AG09319 (cell line): ENCODE data around the gene PYGO1.
A peak's percentile ranks its signal among the peaks of the same experiment; 100 is the strongest.

Experiments
- DNase-seq: peaks from one replicate; pipeline ENCODE4 v3.0.0-alpha.2; 2010; ENCODE audit warnings: low read depth; ENCODE audit errors: extremely low read depth
- CTCF ChIP-seq: IDR thresholded peaks from 2 replicates; pipeline ENCODE4 v1.5.1; 2011; ENCODE audit warnings: low read depth, mild to moderate bottlenecking, inconsistent platforms, low read length, moderate library complexity

PYGO1 gene

GRCh38 chr15:55588070-55588814 is at the start of gene PYGO1:
PYGO1 (minus strand) TSS chr15:55588345; CDS start chr15:55587883, 462 bp downstream.
- no peak for TF ChIP-seq CTCF
- peak; percentile 22 for DNase-seq

- DNase-seq, result no peak
- no peak for TF ChIP-seq CTCF
Observed at GRCh38 chr15:55637086-55637485, 48.9 kb upstream of the PYGO1 start.

- TF ChIP-seq CTCF, result no peak
- DNase-seq, result no peak
Observed at GRCh38 chr15:55633731-55634130, 45.6 kb upstream of the PYGO1 start.

GRCh38 chr15:55632434-55632833 is 44.3 kb upstream of the PYGO1 start:
- no peak for TF ChIP-seq CTCF
- no peak for DNase-seq

- TF ChIP-seq CTCF, result no peak
- no peak for DNase-seq
Observed at GRCh38 chr15:55630858-55631257, 42.7 kb upstream of the PYGO1 start.

GRCh38 chr15:55628369-55628730 is 40.2 kb upstream of the PYGO1 start:
- peak; percentile 15 for DNase-seq
- no peak for TF ChIP-seq CTCF

- DNase-seq, result peak; percentile 52
- peak; percentile 18 for TF ChIP-seq CTCF
Observed at GRCh38 chr15:55627730-55628368, 39.7 kb upstream of the PYGO1 start.
